ENCODE measurements around the gene KISS1R. TPM values are rescaled to one million over a fixed set of nuclear protein-coding genes. Genes with fewer than 3 reads are reported as not detected.

KISS1R gene
- polyA plus RNA-seq, 3 donors, result 0.19 to 0.67 (median 0.43) TPM

DNA sequence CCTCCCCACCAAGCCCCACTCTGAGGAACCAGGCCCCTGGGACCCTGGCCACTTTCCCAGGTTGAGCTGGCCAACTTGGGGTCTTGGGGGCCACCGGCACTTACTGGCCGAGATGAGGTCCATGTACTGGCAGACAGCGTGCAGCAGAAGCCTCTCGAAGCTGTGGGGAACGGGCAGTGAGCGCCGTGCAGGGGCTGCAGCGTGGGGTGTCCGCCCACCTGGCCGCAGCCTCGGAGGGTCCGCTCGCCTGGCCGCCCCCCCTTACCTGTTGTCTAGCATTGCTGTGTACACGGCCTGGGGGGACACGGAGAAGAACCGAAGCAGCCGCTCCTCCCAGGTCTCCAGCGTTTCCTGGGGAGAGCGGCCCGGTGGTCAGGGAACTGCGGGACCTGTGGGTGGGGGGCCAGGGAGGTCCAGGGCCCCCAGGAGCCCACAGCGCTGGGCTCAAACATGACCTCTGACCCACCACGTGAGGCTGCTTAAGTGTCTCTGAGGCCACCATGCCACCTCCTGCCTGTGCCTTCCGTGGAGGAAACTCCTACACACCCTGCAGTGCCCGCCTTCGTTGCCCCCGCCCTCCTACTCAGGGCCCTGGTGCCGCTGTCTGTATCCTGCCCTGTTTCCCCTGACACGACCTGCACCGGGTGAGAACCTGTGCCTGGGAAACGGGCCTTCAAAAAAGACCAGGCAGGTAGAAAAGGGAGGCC, 17.6 kb upstream of the KISS1R start:
- DNase-seq (ENCODE audit: low read depth in 3 of 3, low spot score in 2 of 3), result no peak

GRCh38 chr19:900043-900301, 17.2 kb upstream of the KISS1R start:
- no peak for DNase-seq (ENCODE audit: low read depth in 3 of 3, low spot score in 2 of 3)

GRCh38 chr19:900302-901111, 16.6 kb upstream of the KISS1R start:
- DNase-seq (ENCODE audit: low read depth in 3 of 3, low spot score in 2 of 3), result no peak

DNA sequence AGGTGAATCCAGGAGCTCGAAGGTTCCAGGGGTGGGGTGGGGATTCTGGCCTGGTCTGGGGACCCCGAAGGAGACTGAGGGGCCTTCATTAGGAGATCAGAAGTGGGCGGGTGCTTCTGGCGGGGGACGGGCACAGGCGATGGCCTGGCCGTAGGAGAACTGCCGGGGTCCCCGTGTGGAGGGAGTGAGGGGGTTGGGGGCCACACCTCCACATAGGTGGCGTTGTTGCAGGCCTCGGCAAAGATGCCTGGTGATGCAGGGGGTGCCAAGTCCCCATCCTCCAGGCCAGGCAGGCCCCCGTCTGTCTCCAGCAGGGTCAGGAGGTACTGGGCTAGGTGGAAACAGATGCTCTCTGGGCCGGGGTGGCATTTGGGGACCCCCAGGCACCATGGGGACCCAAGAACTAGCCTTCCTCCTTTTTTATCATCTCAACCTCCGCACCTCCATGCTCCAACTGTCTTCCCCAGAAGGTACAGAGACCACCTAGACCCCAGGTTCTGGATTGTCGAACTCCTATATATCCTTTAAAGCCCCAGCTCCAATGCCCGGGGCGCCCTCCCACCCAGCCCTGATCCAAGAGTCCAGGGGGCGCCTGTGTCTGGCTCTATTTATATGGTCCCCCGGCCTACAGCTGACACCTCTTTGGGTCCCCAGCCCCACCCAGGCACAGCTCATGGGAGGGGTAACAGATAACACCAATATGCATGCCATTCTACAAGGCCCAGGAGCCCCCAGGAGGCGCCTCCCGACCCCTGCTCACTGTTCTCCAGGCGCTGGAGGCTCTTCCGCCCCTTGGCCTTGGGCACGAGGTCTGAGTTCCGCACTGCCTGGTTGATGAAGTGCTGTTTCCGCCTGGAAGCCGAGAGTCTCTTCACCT, 15.7 kb upstream of the KISS1R start:
- DNase-seq (ENCODE audit: low read depth in 3 of 3, low spot score in 2 of 3), result no peak

DNA sequence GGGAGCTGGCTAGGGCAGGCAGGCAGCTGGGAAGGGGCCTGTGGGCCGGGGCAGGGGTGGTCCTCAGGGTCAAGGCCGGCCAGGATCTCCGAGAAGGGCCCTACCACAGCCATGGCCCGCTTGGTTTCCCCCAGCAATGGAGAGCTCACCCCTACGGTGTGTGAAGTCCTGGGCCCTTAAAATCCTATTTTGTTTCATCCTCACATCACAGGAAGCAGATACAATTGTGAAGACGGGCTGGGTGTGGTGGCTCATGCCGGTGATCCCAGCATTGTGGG, 15.1 kb upstream of the KISS1R start:
- no peak for DNase-seq (ENCODE audit: low read depth in 3 of 3, low spot score in 2 of 3)

GRCh38 chr19:902446-903226, 14.5 kb upstream of the KISS1R start:
- DNase-seq (ENCODE audit: low read depth in 3 of 3, low spot score in 2 of 3), result no peak

DNA sequence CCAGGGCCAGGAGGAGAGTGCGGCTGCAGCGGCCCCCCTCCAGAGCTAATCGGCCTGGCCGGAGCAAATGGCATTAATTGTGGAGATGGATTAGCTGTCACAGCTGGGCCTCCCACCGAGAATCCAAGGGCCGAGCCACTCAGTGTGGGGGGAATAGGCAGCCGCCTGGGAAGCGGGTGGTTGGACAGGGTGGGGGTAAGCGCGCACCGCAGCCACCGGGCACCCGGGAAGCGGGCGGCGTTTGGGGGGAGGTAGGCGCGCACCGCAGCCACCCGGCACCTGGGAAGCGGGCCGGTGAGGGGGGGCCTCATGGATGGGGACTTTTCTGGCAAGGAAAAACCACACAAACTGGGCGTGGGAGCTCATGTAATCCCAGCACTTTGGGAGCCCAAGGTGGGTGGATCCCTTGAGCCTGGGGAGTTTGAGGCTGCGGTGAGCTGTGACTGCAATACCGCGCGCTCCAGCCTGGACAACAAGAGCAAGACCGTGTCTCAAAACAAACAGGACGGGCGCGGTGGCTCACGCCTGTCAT, 13.8 kb upstream of the KISS1R start:
- DNase-seq (ENCODE audit: low read depth in 3 of 3, low spot score in 2 of 3), result no peak

DNA sequence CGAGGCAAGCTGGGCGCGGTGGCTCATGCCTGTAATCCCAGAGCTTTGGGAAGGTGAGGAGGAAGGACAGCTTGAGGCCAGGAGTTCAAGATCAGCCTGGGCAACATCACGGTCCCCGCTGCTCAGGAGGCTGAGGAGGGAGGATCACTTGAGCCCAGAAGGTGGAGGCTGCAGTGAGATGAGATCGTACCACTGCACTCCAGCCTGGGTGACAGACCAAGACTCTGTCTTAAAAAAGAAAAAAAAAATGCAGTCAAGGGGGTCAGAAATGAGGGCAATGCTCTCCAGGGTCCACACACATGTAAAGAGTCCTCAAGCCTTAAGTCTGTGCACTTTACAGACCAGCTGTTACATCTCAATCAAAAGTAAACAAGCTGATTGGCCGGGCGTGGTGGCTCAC, 12.6 kb upstream of the KISS1R start:
- DNase-seq (ENCODE audit: low read depth in 3 of 3, low spot score in 2 of 3), result no peak

GRCh38 chr19:906480-906879, 10.7 kb upstream of the KISS1R start:
- no peak for DNase-seq (ENCODE audit: low read depth in 3 of 3, low spot score in 2 of 3)

DNA sequence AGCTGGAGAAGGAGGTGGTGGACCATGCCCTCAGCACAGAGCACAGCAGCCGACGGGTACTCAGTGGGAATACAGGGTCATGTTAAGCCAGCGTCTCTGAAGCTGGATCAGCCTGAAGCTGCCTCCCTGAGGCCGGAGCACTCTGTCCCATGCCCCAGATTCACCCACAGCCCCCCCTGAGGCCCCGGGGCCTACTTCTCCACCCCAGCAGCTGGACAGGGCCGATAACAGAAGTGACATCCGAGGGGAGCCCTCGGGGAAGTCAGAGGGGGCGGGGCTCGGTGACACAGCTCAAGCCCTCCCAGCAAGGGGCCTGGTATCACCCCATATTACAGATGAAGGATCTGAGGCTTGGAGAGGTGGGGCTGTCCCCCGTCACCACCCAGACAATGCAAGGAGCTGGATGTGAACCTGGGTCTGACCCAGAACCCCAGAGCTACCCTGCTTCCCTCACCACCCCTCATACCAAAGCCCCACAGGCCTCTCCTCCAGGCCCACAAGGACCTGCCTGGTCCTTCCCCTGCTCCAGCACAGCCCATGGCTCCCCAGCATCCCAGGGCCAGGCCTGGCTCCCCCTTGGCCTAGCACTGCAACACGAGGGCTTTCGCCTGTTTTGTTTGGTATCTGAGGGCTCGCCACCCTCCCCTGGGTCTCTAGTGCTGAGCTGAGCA, 9.8 kb upstream of the KISS1R start:
- DNase-seq (ENCODE audit: low read depth in 3 of 3, low spot score in 2 of 3), result no peak

DNA sequence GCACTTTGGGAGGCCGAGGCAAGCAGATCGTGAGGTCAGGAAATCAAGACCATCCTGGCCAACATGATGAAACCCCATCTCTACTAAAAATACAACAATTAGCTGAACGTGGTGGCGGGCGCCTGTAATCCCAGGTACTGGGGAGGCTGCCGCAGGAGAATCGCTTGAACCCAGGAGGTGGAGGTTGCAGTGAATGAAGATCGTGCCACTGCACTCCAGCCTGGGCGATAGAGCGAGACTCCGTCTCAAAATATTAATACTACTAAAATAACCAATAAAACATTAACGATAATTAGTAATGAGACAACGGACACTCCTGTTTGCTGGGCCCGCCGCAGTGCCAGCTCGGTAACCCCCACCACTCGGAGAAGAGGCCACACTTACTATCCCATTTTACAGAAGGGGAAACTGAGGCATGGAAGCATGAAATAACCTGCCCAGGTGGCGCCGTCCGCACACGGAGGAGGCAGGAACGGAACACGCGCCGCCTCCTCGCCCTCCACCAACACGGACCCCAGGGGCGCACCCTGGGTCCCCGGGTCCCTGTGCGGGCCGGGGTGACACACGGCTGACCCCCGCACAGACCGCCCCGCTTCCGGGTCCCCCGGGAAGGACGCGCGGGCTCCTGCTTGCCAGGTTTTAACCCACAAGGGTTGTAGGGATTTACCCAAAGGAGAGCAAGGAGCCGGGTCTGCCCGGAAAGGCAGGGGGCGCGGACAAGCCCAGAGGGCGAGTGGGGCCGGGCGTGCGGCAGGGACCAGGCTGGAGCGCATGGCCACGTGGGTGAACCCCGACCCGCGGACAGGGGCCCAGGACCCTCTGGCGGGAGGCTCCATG, 5.7 kb upstream of the KISS1R start:
- DNase-seq (ENCODE audit: low read depth in 3 of 3, low spot score in 2 of 3), result no peak

GRCh38 chr19:912181-913079, 4.7 kb upstream of the KISS1R start:
- no peak for DNase-seq (ENCODE audit: low read depth in 3 of 3, low spot score in 2 of 3)

- no peak for DNase-seq (ENCODE audit: low read depth in 3 of 3, low spot score in 2 of 3)
Observed at GRCh38 chr19:913080-913748, 3.9 kb upstream of the KISS1R start, which contains the start of gene R3HDM4. Gene R3HDM4, minus strand, starts transcription at chr19:913219. Its CDS starts 62 bp downstream, at chr19:913157.

- DNase-seq (ENCODE audit: low read depth in 3 of 3, low spot score in 2 of 3), result no peak
Observed at GRCh38 chr19:916645-917322, 349 bp upstream of the KISS1R start.

- no peak for DNase-seq (ENCODE audit: low read depth in 3 of 3, low spot score in 2 of 3)
Observed at GRCh38 chr19:918152-918437, 962 bp downstream of the KISS1R start.

DNA sequence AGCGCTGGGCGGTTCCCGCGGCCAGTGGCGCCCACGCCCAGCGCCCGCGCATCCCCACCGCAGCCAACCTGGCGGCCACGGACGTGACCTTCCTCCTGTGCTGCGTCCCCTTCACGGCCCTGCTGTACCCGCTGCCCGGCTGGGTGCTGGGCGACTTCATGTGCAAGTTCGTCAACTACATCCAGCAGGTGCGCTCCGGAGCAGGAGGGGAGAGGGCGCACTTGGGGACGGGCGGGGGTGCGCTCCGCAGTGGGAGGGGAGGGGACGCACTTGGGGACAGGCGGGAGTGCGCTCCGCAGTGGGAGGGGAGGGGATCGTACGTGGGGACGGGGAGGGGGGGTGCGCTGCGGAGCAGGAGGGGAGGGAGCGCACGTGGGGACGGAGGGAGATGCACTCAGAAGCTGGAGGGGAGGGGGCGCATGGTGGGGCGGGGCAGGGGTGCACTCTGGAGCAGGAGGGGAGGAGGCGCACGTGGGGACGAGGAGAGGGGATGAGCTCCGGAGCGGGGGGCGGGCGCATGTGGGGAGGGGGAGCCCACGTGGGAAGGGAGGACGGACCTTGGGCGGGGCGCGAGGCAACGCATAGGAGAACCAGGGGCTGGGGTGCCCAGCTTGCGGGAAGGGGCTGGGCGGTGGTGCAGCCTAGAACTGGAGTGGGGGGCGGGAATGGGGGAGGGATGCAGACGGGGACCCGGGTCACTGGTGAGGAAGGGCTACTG, 1.5 kb downstream of the KISS1R start:
- no peak for DNase-seq (ENCODE audit: low read depth in 3 of 3, low spot score in 2 of 3)
